ENCODE results near the gene ENOX1. TPM values are rescaled to one million over a fixed set of nuclear protein-coding genes. Genes with fewer than 3 reads are reported as not detected.

The ENOX1 gene
- polyA plus RNA-seq, 3 donors: 0.04 TPM; not detected in 2

DNA sequence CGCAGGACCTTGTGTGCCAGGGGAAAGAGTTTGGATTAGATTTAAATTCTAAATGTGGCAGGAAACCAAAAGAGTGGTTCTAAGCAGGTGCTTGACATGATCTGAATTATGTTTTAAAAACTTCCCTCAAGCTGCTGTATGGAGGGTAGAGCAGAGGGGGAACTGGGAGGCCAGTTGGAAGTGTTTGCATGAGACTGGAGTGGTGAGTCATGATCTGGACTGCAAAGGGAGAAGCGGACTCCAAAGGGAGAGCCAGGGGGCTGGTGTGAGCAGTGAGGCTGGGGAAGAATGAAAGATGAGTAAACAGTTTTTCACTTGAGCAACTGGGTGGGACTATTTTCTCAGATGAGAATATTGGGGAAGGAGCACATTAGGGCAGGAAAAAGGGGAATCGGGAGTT lies 557.3 kb downstream of the ENOX1 start:
- no peak for DNase-seq
- Histone ChIP-seq H3K79me2 (ENCODE audit: insufficient read depth, low read length) (no peaks in the 10 kb centered on the region), H3K27me3 (ENCODE audit: control insufficient read depth in 2 of 2, insufficient read depth in 2 of 2, low read length in 2 of 2) (no peaks in the 10 kb centered on the region), H3K9ac (ENCODE audit: insufficient read depth, low read length, poor library complexity, severe bottlenecking) (no peak overlapping the region), H3K4me3 (replicated peaks in 1 of 3; ENCODE audit: low read depth in 2 of 3, low read length in 3 of 3) (no peak overlapping the region), H3K27ac (ENCODE audit: low read depth in 1 of 2, low read length in 2 of 2) (no peak overlapping the region), H3K4me1 (ENCODE audit: control insufficient read depth in 1 of 2, insufficient read depth in 2 of 2, low read length in 2 of 2) (no peaks in the 10 kb centered on the region), H4K20me1 (ENCODE audit: insufficient read depth, low read length) (no peaks in the 10 kb centered on the region), H3K36me3 (replicated peaks in 1 of 2; ENCODE audit: control insufficient read depth in 1 of 2, insufficient read depth in 2 of 2, low read length in 2 of 2) (no peaks in the 10 kb centered on the region), H3K9me3 (replicated peaks in 1 of 2; ENCODE audit: control insufficient read depth in 1 of 2, insufficient read depth in 1 of 2, low read length in 2 of 2) (no peaks in the 10 kb centered on the region), H2AFZ (ENCODE audit: insufficient read depth, low read depth, low read length, poor library complexity, severe bottlenecking) (no peak overlapping the region), H3K4me2 (replicated peaks; ENCODE audit: extremely low read depth, low read length, poor library complexity, severe bottlenecking) (no peak overlapping the region)
- no peak overlapping the region for H3K4me3 Mint-ChIP-seq
- intact Hi-C loops (cut with micrococcal nuclease): no loop called here
- WGBS (ENCODE audit: insufficient coverage): 63% methylated on average over 3 of the region's 3 CpGs
- H3K27me3 Mint-ChIP-seq (ENCODE audit: low read depth in 3 of 3): peaks cover 1 to 3% (median 2%) of the 10 kb centered on the region in 3 donors
- H3K27ac Mint-ChIP-seq: no peak overlapping the region
- H3K9me3 Mint-ChIP-seq: no peaks in the 10 kb centered on the region
- TF ChIP-seq, protein P1, sequence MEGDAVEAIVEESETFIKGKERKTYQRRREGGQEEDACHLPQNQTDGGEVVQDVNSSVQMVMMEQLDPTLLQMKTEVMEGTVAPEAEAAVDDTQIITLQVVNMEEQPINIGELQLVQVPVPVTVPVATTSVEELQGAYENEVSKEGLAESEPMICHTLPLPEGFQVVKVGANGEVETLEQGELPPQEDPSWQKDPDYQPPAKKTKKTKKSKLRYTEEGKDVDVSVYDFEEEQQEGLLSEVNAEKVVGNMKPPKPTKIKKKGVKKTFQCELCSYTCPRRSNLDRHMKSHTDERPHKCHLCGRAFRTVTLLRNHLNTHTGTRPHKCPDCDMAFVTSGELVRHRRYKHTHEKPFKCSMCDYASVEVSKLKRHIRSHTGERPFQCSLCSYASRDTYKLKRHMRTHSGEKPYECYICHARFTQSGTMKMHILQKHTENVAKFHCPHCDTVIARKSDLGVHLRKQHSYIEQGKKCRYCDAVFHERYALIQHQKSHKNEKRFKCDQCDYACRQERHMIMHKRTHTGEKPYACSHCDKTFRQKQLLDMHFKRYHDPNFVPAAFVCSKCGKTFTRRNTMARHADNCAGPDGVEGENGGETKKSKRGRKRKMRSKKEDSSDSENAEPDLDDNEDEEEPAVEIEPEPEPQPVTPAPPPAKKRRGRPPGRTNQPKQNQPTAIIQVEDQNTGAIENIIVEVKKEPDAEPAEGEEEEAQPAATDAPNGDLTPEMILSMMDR (IDR thresholded peaks at IDR 0.05): no peak
- no peaks in the 10 kb centered on the region for H3K36me3 Mint-ChIP-seq
- H3K4me1 Mint-ChIP-seq: no peaks in the 10 kb centered on the region

DNA sequence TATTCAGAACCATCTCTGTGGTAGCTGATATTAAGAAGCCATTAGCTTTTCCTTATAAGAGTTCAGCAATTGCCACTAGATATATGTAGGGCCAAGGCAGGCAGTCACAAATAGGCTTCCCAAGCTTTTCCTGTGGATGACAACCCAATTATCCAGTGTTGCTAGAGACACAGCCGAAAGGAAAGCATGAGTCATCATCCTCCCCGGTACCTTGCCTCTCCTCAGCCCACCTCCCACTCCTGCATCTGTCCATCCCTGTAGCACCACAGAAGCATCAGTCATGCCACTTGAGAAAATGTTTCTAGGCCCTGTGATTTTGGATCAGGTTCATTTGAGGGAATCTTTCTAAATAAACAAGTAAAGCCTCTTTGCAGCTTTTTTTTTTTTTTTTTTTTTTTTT lies 559.1 kb downstream of the ENOX1 start:
- no peaks in the 10 kb centered on the region for H3K9me3 Mint-ChIP-seq
- no peak for DNase-seq
- 50% methylated on average over 2 of the region's 2 CpGs for WGBS (ENCODE audit: insufficient coverage)
- H3K9ac ChIP-seq (ENCODE audit: insufficient read depth, low read length, poor library complexity, severe bottlenecking): no peak overlapping the region
- H3K36me3 Mint-ChIP-seq: no peaks in the 10 kb centered on the region
- H3K4me1 Mint-ChIP-seq: no peaks in the 10 kb centered on the region
- no peaks in the 10 kb centered on the region for H3K4me1 ChIP-seq (ENCODE audit: control insufficient read depth in 1 of 2, insufficient read depth in 2 of 2, low read length in 2 of 2)
- H3K27ac Mint-ChIP-seq: no peak overlapping the region
- peaks cover 1 to 3% (median 2%) of the 10 kb centered on the region in 3 donors for H3K27me3 Mint-ChIP-seq (ENCODE audit: low read depth in 3 of 3)
- TF ChIP-seq, protein P1 (IDR thresholded peaks at IDR 0.05): no peak
- no peak overlapping the region for H3K27ac ChIP-seq (ENCODE audit: low read depth in 1 of 2, low read length in 2 of 2)
- intact Hi-C loops (cut with micrococcal nuclease): no loop called here
- no peaks in the 10 kb centered on the region for H3K9me3 ChIP-seq (replicated peaks in 1 of 2; ENCODE audit: control insufficient read depth in 1 of 2, insufficient read depth in 1 of 2, low read length in 2 of 2)
- no peaks in the 10 kb centered on the region for H3K79me2 ChIP-seq (ENCODE audit: insufficient read depth, low read length)
- H3K4me3 ChIP-seq (replicated peaks in 1 of 3; ENCODE audit: low read depth in 2 of 3, low read length in 3 of 3): no peak overlapping the region
- no peak overlapping the region for H3K4me3 Mint-ChIP-seq
- no peak overlapping the region for H2AFZ ChIP-seq (ENCODE audit: insufficient read depth, low read depth, low read length, poor library complexity, severe bottlenecking)
- H3K27me3 ChIP-seq (ENCODE audit: control insufficient read depth in 2 of 2, insufficient read depth in 2 of 2, low read length in 2 of 2): no peaks in the 10 kb centered on the region
- H3K4me2 ChIP-seq (replicated peaks; ENCODE audit: extremely low read depth, low read length, poor library complexity, severe bottlenecking): no peak overlapping the region
- no peaks in the 10 kb centered on the region for H4K20me1 ChIP-seq (ENCODE audit: insufficient read depth, low read length)
- H3K36me3 ChIP-seq (replicated peaks in 1 of 2; ENCODE audit: control insufficient read depth in 1 of 2, insufficient read depth in 2 of 2, low read length in 2 of 2): no peaks in the 10 kb centered on the region
